Heart right ventricle (tissue), 16 donors: Measurements from ENCODE around the gene NR1H3. TPM values are rescaled to one million over a fixed set of nuclear protein-coding genes. Genes with fewer than 3 reads are reported as not detected.
"Not testable (repeated sequence)": the region's sequence is repeated elsewhere in the genome, so short reads cannot be mapped to it uniquely, and the experiment has no call there.

ENCODE experiments used
- ATAC-seq, 8 donors: fragments of 200-7000 bp; cut with Tn5 transposase; one replicate each; pipeline ENCODE4 v1.9.1; 2020; ENCODE audit warnings: mild to moderate bottlenecking in 8 of 8, moderate library complexity in 8 of 8, moderate number of reproducible peaks in 1 of 8
- DNase-seq, 2 donors: peaks; one replicate each; pipeline ENCODE4 v3.0.0-alpha.2; 2020
- H3K27ac ChIP-seq, 10 donors: fragments of 200-600 bp; sonication (generic) in 2 of 10; one replicate each; pipeline versions ENCODE4 v1.5.0 to v1.8.0; 2020 to 2022; ENCODE audit warnings: mild to moderate bottlenecking in 3 of 10
- H3K27me3 ChIP-seq, 7 donors: fragments of 200-600 bp; one replicate each; pipeline ENCODE4 v1.8.0; 2021 to 2022; ENCODE audit warnings: mild to moderate bottlenecking in 2 of 7
- H3K36me3 ChIP-seq, 9 donors: fragments of 200-600 bp; sonication (generic) in 1 of 9; one replicate each; pipeline versions ENCODE4 v1.5.0 to v1.8.0; 2020 to 2022; ENCODE audit warnings: mild to moderate bottlenecking in 2 of 9
- H3K4me1 ChIP-seq, 9 donors: fragments of 200-600 bp; sonication (generic) in 1 of 9; one replicate each; pipeline versions ENCODE4 v1.5.0 to v1.8.0; 2020 to 2022; ENCODE audit warnings: mild to moderate bottlenecking in 4 of 9
- H3K4me3 ChIP-seq, 10 donors: fragments of 200-600 bp; sonication (generic) in 2 of 10; one replicate each; pipeline versions ENCODE4 v1.5.0 to v1.8.0; 2020 to 2022; ENCODE audit warnings: mild to moderate bottlenecking in 7 of 10, moderate library complexity in 2 of 10
- H3K9me3 ChIP-seq, 11 donors: fragments of 200-600 bp in 10 of 11; sonication (generic) in 2 of 11; one replicate each; pipeline versions ENCODE4 v1.5.0 to v1.8.0; 2013 to 2022; ENCODE audit warnings: mild to moderate bottlenecking in 2 of 11, control low read depth in 1 of 11, moderate library complexity in 1 of 11
- CTCF ChIP-seq, 9 donors: fragments of 200-600 bp; sonication (generic) in 2 of 9; IDR thresholded peaks; one replicate each; pipeline versions ENCODE4 v1.5.0 to v1.8.0; 2021 to 2022; ENCODE audit warnings: antibody characterized with exemption in 9 of 9, mild to moderate bottlenecking in 5 of 9, moderate library complexity in 1 of 9
- WGBS, 2 donors: extraction: QIAGEN DNeasy Blood & Tissue Kit; methylation state at CpG; one replicate each; pipeline ENCODE4 v1.1.7; 2013; ENCODE audit warnings: inconsistent platforms in 1 of 2; 5-methylcytosine and 5-hydroxymethylcytosine counted together
- intact Hi-C, 10 donors: fragments of 100-400 bp; cut with DNase I; formaldehyde crosslinking; loops; one replicate each; pipeline versions ENCODE4 v1.11.1 to v1.14.2; 2022
- long read RNA-seq, 3 donors: library from polyadenylated mRNA; unstranded; transcript quantifications; one replicate each; pipeline ENCODE4 v2.0.0, GENCODE V29; 2020 to 2021
- polyA plus RNA-seq, 2 donors: library from polyadenylated mRNA; stranded (reverse); fragments of 200-250 nt; gene quantifications; one replicate each; pipeline ENCODE4 v1.2.3, GENCODE V29; 2013
- total RNA-seq, 10 donors: library from RNA; stranded (reverse); fragmentation: NEBNext Ultra II Directional in 3 of 10; extraction: Animal tissue kit (Norgen Biotek cat#: 25700) in 3 of 10; gene quantifications; one replicate each; pipeline versions ENCODE4 v1.2.1 to v1.2.4, GENCODE V29; 2021 to 2023
- donor health status: Arrhythmogenic right ventricular cardiomyopathy.
- donor health status: ischemic (EF 13 %, LVEDD 7.1; RV severe dilation, severe dysfunction).
- donor health status: healthy with polysubstance abuse.
- donor health status: DM: no; HTN: yes; CAD: no.
- donor health status: DM: no; HTN: no; CAD: no.
- donor health status: ischemic (EF 25% LVEDD 6.9; RV normal size, moderate dysfunction).
- donor health status: ischemic (EF 25% LVEDD 5.7; RV mildly dilated, moderate dysfunction).
- donor health status: healthy.
- donor health status: DM: yes; HTN: yes; CAD: no.
- donor health status: Ischemic cardiomyopathy.
- donor health status: ischemic (EF 35%, LVEDD 5.7; RV mildly dilated, moderate dysfunction).
- donor health status: nonischemic (EF 11% LVEDD 7.7; RV severe dilation, severe dysfunction).
- donor health status: DM: yes; HTN: yes; CAD: no.
- donor health status: PGD.
- donor health status: ischemic (EF 29% LVEDD 5.4; RV normal size, mild dysfunction).
- donor health status: nonischemic (EF 23%, LVEDD 6.1; RV moderate dilation, normal function).

NR1H3 gene
- total RNA-seq (10 to 100 TPM in 4 of 10 donors, 1 to 10 TPM in 6; 6.6 to 26.5 (median 9.7) TPM), polyA plus RNA-seq (10 to 100 TPM; 15.5 to 49.2 TPM)
- long read RNA-seq, donor 1, partial matches to known transcripts: 2 of 15 reads
- long read RNA-seq, donor 1, other reads (novel, unspliced or antisense): 9 of 15 reads
- long read RNA-seq, donor 2, partial matches to known transcripts: 2 of 12 reads
- long read RNA-seq, donor 2, other reads (novel, unspliced or antisense): 8 of 12 reads
- long read RNA-seq, donor 3, partial matches to known transcripts: 2 of 20 reads
- long read RNA-seq, donor 3, other reads (novel, unspliced or antisense): 16 of 20 reads

DNA sequence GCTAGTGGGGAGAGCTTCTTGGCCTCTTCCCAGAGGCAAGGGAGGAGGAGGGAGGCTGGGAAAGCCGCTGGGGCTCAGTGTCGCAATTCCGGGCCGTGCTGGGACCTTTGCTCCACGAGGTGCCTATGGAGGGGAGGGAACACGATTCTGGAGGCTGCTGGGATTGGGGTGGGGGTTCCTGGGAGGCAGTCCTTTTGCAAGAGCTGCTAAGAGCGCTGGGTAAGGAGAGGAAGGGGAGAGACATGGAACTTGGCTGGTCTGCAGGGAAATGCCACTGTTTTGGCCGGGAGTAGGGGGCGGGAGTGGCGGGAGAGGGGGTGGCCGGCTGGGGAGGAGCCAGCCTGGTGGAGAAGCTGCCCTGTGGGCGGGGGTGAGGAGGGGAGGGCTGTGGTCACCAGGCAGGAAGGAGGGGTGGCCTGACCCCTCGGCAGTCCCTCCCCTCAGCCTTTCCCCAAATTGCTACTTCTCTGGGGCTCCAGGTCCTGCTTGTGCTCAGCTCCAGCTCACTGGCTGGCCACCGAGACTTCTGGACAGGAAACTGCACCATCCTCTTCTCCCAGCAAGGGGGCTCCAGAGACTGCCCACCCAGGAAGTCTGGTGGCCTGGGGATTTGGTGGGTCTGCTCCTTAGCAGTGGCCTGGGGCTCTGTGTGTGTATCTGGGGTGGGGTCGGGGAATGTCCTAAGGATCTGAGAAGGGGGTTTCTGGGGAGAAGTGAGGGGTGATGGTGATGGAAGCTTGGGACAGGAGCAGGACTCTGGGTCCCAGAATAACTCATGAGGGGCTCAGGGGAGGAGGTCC is at the start of gene NR1H3:
Gene NR1H3, plus strand, starts transcription at position 480 of the 800 bp plus-strand sequence. CDS start 1,221 bp downstream, outside the sequence.
- intact Hi-C loops: loop anchor here in 7 of 10 donors (2.0 to 5.0 kb wide), 5 partner anchors 40 to 100 kb away; partner anchors contain the start of gene ARFGAP2 (in 6 of the 7)
- peak within 1 kb of the TSS; percentile 44 to 89 (median 82) for H3K27ac ChIP-seq
- DNase-seq (peak; percentile 80 to 87), ATAC-seq (peak; percentile 57 to 79 (median 66))
- H3K4me1 ChIP-seq: peaks cover 24 to 76% (median 68%) of the 10 kb centered on the region in 9 donors
- no peaks in the 10 kb centered on the region for H3K9me3 ChIP-seq
- H3K4me3 ChIP-seq: peak within 1 kb of the TSS in 9 of 10 donors; percentile 20 to 53 (median 48)
- 1 to 3% methylated on average over 14 to 15 of the region's 15 CpGs for WGBS, 2 donors
- TF ChIP-seq CTCF (IDR thresholded peaks at IDR 0.05): peak; percentile 11 to 71 (median 63)
- H3K36me3 ChIP-seq: peaks cover 0 to 16% (median 0%) of the 10 kb centered on the region in 9 donors
- no peaks in the 10 kb centered on the region for H3K27me3 ChIP-seq

DNA sequence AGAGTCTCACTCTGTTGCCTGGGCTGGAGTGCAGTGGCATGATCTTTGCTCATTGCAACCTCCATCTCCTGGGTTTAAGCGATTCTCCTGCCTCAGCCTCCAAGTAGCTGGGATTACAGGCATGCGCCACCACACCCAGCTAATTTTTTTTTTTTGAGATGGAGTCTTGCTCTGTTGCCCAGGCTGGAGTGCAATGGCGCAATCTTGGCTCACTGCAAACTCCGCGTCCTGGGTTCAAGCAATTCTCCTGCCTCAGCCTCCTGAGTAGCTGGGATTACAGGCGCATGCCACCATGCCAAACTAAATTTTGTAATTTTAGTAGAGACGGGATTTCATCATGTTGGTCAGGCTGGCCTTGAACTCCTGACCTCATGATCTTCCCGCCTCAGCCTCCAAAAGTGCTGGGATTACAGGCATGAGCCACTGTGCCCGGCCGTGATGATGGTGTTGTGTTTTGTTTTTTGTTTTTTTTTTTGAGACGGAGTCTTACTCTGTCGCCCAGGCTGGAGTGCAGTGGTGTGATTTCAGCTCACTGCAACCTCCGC is 49.7 kb upstream of the NR1H3 start:
- H3K27me3 ChIP-seq, H3K36me3 ChIP-seq, H3K9me3 ChIP-seq, H3K4me3 ChIP-seq, ATAC-seq, H3K4me1 ChIP-seq, intact Hi-C loops, H3K27ac ChIP-seq, DNase-seq: not testable (repeated sequence)
- WGBS, 2 donors: 94 to 95% methylated on average over 13 of the region's 13 CpGs

DNA sequence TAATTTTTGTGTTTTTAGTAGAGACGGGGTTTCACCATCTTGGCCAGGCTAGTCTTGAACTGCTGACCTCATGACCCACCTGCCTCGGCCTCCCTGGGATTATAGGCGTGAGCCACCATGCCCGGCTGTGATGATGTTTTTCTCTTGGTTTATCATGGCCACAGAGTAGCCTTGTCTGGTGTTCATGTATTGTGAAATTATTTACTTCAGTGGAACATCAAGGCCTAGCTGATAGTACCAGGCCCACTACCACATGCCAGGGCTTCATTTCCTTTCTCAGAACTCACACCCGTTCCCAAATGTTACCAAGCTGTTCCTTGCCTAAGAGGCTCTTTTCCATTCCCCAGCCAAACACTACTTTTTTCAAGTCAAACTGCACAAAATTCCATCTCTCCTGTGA is 49.2 kb upstream of the NR1H3 start:
- DNase-seq (no peak), ATAC-seq (no peak)
- H3K36me3 ChIP-seq: no peaks in the 10 kb centered on the region
- H3K27ac ChIP-seq: no peak overlapping the region
- 92 to 94% methylated on average over 5 of the region's 5 CpGs for WGBS, 2 donors
- no peak for TF ChIP-seq CTCF (IDR thresholded peaks at IDR 0.05)
- no peaks in the 10 kb centered on the region for H3K27me3 ChIP-seq
- intact Hi-C loops: no loop called here
- no peak overlapping the region for H3K4me3 ChIP-seq
- peaks cover 0 to 2% (median 0%) of the 10 kb centered on the region in 9 donors for H3K4me1 ChIP-seq
- H3K9me3 ChIP-seq: no peaks in the 10 kb centered on the region

DNA sequence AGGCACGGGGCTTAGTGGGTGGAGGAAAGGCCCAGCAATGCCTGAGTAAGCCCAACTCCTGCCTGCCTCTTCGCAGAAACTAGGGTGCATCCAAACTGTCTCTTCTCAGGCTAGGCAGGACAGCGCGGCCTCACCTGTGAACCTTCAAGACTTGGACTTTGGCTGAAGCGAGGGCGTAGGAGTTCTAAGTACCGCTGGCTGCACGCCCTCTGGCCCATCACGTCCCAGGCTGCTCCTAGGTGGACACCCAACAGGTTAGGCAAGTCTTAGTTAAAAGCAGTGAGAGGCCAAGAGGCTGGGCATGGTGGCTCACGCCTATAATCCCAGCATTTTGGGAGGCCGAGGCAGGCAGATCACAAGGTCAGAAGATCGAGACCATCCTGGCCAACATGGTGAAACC is 44.9 kb upstream of the NR1H3 start:
- ATAC-seq (no peak), DNase-seq (no peak)
- no peak for TF ChIP-seq CTCF (IDR thresholded peaks at IDR 0.05)
- Histone ChIP-seq H3K4me1 (peaks cover 11 to 40% (median 21%) of the 10 kb centered on the region in 9 donors), H3K36me3 (peaks cover 0 to 9% (median 0%) of the 10 kb centered on the region in 9 donors), H3K27ac (no peak overlapping the region), H3K4me3 (no peak overlapping the region), H3K27me3 (no peaks in the 10 kb centered on the region), H3K9me3 (no peaks in the 10 kb centered on the region)
- intact Hi-C loops: loop anchor here in 1 of 10 donors (5.0 kb wide), 1 partner anchor 36 kb away; the partner anchor contains the start of gene ARFGAP2
- WGBS, 2 donors: 92 to 94% methylated on average over 12 of the region's 12 CpGs
